ENCODE results near the gene WNT4.

Gene WNT4

DNA sequence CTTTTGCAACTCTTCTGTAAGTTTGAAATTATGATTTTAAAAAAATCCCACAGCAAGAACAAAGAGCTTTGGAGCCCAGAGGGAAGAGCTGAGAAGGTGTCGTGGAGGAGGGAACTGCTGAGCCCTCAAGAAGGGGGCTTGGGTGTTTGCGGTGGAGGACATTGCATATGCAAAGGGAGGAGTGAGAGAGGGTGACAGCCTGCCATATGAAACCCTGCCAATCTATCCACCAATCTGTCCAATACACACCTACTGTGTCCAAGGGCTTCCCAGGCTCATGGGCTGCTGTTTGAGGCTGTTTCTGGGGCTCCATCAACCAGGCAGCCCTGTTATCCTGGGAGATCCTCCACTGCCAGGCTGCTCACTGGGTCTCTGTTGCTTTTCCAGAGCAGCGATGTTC, 15.2 kb downstream of the WNT4 start:
- H3K4me3 ChIP-seq (ENCODE audit: low read depth, low read length), result no peak overlapping the region
- H3K9ac ChIP-seq (ENCODE audit: low read length), result no peak overlapping the region
- no peaks in the 10 kb centered on the region for H3K9me3 ChIP-seq (ENCODE audit: control insufficient read depth, insufficient read depth, low read depth, low read length)
- H3K27ac ChIP-seq (ENCODE audit: low read depth, low read length), result no peak overlapping the region
- peaks cover 5% of the 10 kb centered on the region; the same call in 1 of the 2 replicates for H3K4me1 ChIP-seq (ENCODE audit: control insufficient read depth, insufficient read depth, low read length)
- H3K27me3 ChIP-seq (ENCODE audit: control insufficient read depth, insufficient read depth, low read length), result no peaks in the 10 kb centered on the region
- H3K36me3 ChIP-seq (ENCODE audit: control insufficient read depth, insufficient read depth, low read length), result no peaks in the 10 kb centered on the region

DNA sequence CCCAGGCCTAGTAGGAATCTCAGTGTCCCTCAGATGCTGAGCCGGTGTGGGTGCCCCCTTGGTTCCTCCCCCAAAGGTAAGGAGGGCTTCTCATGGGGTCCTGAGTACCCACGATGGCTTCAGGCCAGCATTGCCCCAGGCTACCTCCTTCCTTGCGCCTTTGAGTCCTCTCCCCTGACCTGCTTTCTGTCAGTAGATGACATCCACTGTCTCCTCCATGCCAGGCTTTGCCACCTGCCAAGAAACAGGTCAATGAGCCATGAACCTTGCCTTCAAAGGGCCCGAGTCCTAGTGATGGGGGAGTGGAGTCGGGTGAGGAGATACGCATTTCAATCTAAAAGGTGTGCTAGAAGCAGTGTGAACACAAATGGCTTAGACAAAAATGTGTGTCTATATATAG, 15.6 kb downstream of the WNT4 start:
- Histone ChIP-seq H3K4me3 (ENCODE audit: low read depth, low read length) (no peak overlapping the region), H3K27ac (ENCODE audit: low read depth, low read length) (no peak overlapping the region), H3K36me3 (ENCODE audit: control insufficient read depth, insufficient read depth, low read length) (no peaks in the 10 kb centered on the region), H3K4me1 (ENCODE audit: control insufficient read depth, insufficient read depth, low read length) (peaks cover 10% of the 10 kb centered on the region), H3K9ac (ENCODE audit: low read length) (no peak overlapping the region), H3K27me3 (ENCODE audit: control insufficient read depth, insufficient read depth, low read length) (no peaks in the 10 kb centered on the region), H3K9me3 (ENCODE audit: control insufficient read depth, insufficient read depth, low read depth, low read length) (no peaks in the 10 kb centered on the region)

DNA sequence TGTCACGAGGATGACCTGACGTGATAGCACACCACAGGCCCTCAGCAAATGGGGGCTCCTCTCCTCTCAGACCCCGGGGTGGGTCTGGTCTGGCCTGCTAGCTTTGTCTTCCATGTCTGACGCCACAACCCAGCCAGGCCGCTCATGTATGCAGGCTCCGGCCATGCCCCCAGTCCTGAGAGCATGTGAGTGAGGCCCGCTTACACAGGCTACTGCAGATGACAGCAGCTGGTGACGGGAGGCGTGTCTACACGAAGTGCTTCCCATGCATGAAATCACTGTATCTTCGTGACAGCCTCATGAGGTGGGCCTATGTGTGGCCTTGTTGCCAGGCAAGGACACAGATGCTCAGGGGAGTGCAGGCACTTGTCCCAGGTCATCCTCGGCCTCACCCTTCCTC, 16.4 kb downstream of the WNT4 start:
- Histone ChIP-seq H3K4me1 (ENCODE audit: control insufficient read depth, insufficient read depth, low read length) (peaks cover 17% of the 10 kb centered on the region), H3K9me3 (ENCODE audit: control insufficient read depth, insufficient read depth, low read depth, low read length) (no peaks in the 10 kb centered on the region), H3K27ac (ENCODE audit: low read depth, low read length) (no peak overlapping the region), H3K36me3 (ENCODE audit: control insufficient read depth, insufficient read depth, low read length) (no peaks in the 10 kb centered on the region), H3K4me3 (ENCODE audit: low read depth, low read length) (no peak overlapping the region), H3K9ac (ENCODE audit: low read length) (no peak overlapping the region), H3K27me3 (ENCODE audit: control insufficient read depth, insufficient read depth, low read length) (no peaks in the 10 kb centered on the region)

DNA sequence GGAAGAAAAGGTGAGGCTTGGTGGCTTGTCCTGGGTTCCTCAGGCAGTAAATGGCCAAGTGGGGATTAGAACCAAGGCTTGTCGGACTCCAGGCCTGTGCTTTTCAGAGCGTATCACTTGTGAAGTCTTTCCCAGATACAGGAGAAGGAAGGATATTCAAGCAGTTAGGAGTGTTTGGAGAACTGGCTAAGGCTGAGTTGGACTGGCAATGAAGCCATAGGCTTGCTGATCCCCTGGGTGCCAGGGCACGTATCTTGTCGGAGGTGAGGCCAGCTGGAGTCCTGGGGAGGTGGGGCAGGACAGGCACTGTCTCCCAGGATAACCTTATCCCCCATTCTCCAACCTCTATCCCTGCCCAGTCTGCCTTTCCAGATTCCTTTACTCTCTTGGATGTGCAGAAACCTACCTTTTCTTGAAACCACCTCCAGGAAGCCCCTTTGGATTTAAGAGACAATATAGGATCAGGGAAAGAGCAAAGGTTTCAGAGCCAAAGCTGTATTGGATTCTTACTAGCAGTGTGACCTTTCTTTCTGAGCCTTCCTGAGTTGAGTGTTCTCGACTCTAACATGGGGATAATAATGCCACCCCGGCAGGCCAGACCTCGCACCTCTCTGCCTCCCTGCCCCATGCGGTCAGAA, 18.2 kb downstream of the WNT4 start:
- Histone ChIP-seq H3K4me3 (ENCODE audit: low read depth, low read length) (no peak overlapping the region), H3K9me3 (ENCODE audit: control insufficient read depth, insufficient read depth, low read depth, low read length) (no peaks in the 10 kb centered on the region), H3K4me1 (ENCODE audit: control insufficient read depth, insufficient read depth, low read length) (peaks cover 24% of the 10 kb centered on the region), H3K27me3 (ENCODE audit: control insufficient read depth, insufficient read depth, low read length) (no peaks in the 10 kb centered on the region), H3K36me3 (ENCODE audit: control insufficient read depth, insufficient read depth, low read length) (peaks cover 1% of the 10 kb centered on the region; the same call in 1 of the 2 replicates), H3K27ac (ENCODE audit: low read depth, low read length) (no peak overlapping the region), H3K9ac (ENCODE audit: low read length) (no peak overlapping the region)

- Histone ChIP-seq H3K4me3 (ENCODE audit: low read depth, low read length) (no peak overlapping the region), H3K9me3 (ENCODE audit: control insufficient read depth, insufficient read depth, low read depth, low read length) (no peaks in the 10 kb centered on the region), H3K27ac (ENCODE audit: low read depth, low read length) (no peak overlapping the region), H3K4me1 (ENCODE audit: control insufficient read depth, insufficient read depth, low read length) (peaks cover 24% of the 10 kb centered on the region), H3K36me3 (ENCODE audit: control insufficient read depth, insufficient read depth, low read length) (peaks cover 5% of the 10 kb centered on the region; the same call in 1 of the 2 replicates), H3K27me3 (ENCODE audit: control insufficient read depth, insufficient read depth, low read length) (no peaks in the 10 kb centered on the region), H3K9ac (ENCODE audit: low read length) (no peak overlapping the region)
These were observed 18.9 kb downstream of the WNT4 start for GRCh38 chr1:22123901-22124404.

DNA sequence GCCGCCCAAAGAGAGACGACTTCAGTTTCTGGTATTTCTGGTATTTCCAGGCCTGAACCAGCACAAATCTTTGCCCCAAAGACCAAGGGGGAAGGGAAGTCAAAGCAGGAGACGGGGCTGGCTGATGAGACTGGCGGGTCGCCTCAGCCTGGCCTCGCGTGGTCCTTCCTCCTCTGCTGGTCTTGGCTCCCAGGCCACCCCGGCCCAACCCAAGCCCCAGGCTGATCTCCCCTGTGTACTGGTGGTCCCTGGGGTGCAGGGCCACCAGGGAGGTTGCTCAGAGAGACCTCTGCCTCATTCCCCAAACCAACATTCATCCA, 19.9 kb downstream of the WNT4 start:
- Histone ChIP-seq H3K4me1 (ENCODE audit: control insufficient read depth, insufficient read depth, low read length) (peaks cover 24% of the 10 kb centered on the region), H3K9me3 (ENCODE audit: control insufficient read depth, insufficient read depth, low read depth, low read length) (no peaks in the 10 kb centered on the region), H3K27me3 (ENCODE audit: control insufficient read depth, insufficient read depth, low read length) (no peaks in the 10 kb centered on the region), H3K9ac (ENCODE audit: low read length) (no peak overlapping the region), H3K36me3 (ENCODE audit: control insufficient read depth, insufficient read depth, low read length) (peaks cover 5% of the 10 kb centered on the region; the same call in 1 of the 2 replicates), H3K4me3 (ENCODE audit: low read depth, low read length) (no peak overlapping the region), H3K27ac (ENCODE audit: low read depth, low read length) (no peak overlapping the region)

GRCh38 chr1:22122273-22123070, 20.4 kb downstream of the WNT4 start:
- no peak overlapping the region for H3K27ac ChIP-seq (ENCODE audit: low read depth, low read length)

DNA sequence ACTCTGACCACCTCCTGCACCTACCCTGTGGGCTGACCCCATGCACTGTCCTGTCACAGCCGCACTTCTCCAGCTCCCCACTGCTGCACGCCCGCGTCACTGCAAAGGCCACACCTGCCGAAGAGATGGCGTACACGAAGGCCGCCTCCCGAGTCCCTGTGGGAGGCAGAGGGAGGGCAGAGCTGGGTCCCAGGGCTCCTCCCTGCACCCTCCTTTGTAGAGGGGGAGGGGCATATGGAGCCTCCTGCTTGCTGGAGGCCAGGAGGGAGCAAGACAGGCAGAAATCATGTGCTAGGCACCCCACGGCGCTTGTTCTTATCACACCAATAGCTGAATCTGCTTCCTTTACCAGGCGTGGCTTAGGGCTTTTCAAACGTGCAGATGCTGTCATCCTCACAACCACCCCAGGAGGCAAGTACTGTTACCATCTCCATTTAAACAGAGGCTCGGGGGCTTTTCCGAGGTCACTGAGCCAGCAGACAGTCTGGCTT, 21.4 kb downstream of the WNT4 start:
- no peak overlapping the region for H3K4me3 ChIP-seq (ENCODE audit: low read depth, low read length)
- no peak overlapping the region for H3K9ac ChIP-seq (ENCODE audit: low read length)
- H3K27ac ChIP-seq (ENCODE audit: low read depth, low read length), result no peak overlapping the region
- peaks cover 24% of the 10 kb centered on the region for H3K4me1 ChIP-seq (ENCODE audit: control insufficient read depth, insufficient read depth, low read length)
- H3K27me3 ChIP-seq (ENCODE audit: control insufficient read depth, insufficient read depth, low read length), result no peaks in the 10 kb centered on the region
- H3K36me3 ChIP-seq (ENCODE audit: control insufficient read depth, insufficient read depth, low read length), result peaks cover 5% of the 10 kb centered on the region; the same call in 1 of the 2 replicates
- H3K9me3 ChIP-seq (ENCODE audit: control insufficient read depth, insufficient read depth, low read depth, low read length), result no peaks in the 10 kb centered on the region

More at GRCh38 chr1:22122273-22123070, 20.4 kb downstream of the WNT4 start:
- H3K9ac ChIP-seq (ENCODE audit: low read length), result no peak overlapping the region
- H3K9me3 ChIP-seq (ENCODE audit: control insufficient read depth, insufficient read depth, low read depth, low read length), result no peaks in the 10 kb centered on the region
- H3K27me3 ChIP-seq (ENCODE audit: control insufficient read depth, insufficient read depth, low read length), result no peaks in the 10 kb centered on the region
- peaks cover 24% of the 10 kb centered on the region for H3K4me1 ChIP-seq (ENCODE audit: control insufficient read depth, insufficient read depth, low read length)
- no peak overlapping the region for H3K4me3 ChIP-seq (ENCODE audit: low read depth, low read length)
- peaks cover 5% of the 10 kb centered on the region; the same call in 1 of the 2 replicates for H3K36me3 ChIP-seq (ENCODE audit: control insufficient read depth, insufficient read depth, low read length)

DNA sequence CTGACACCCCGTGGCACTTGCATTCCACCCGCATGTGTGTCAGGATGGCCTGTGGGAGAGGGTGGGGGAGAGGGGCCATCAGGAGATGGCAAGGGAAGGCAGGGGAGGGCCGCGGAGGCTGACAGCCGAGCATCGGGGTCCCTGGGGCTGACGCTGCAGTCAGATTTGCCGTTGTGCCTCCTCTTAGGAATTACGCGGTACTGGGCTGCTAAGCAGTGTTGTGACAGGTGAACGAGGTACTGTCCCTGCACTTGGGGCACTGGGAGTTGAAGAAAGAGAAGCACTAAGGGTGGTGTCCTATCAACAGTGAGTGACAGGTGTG, 22.5 kb downstream of the WNT4 start:
- Histone ChIP-seq H3K27ac (ENCODE audit: low read depth, low read length) (no peak overlapping the region), H3K27me3 (ENCODE audit: control insufficient read depth, insufficient read depth, low read length) (no peaks in the 10 kb centered on the region), H3K9ac (ENCODE audit: low read length) (no peak overlapping the region), H3K9me3 (ENCODE audit: control insufficient read depth, insufficient read depth, low read depth, low read length) (no peaks in the 10 kb centered on the region), H3K36me3 (ENCODE audit: control insufficient read depth, insufficient read depth, low read length) (peaks cover 5% of the 10 kb centered on the region; the same call in 1 of the 2 replicates), H3K4me1 (ENCODE audit: control insufficient read depth, insufficient read depth, low read length) (peaks cover 24% of the 10 kb centered on the region), H3K4me3 (ENCODE audit: low read depth, low read length) (no peak overlapping the region)

DNA sequence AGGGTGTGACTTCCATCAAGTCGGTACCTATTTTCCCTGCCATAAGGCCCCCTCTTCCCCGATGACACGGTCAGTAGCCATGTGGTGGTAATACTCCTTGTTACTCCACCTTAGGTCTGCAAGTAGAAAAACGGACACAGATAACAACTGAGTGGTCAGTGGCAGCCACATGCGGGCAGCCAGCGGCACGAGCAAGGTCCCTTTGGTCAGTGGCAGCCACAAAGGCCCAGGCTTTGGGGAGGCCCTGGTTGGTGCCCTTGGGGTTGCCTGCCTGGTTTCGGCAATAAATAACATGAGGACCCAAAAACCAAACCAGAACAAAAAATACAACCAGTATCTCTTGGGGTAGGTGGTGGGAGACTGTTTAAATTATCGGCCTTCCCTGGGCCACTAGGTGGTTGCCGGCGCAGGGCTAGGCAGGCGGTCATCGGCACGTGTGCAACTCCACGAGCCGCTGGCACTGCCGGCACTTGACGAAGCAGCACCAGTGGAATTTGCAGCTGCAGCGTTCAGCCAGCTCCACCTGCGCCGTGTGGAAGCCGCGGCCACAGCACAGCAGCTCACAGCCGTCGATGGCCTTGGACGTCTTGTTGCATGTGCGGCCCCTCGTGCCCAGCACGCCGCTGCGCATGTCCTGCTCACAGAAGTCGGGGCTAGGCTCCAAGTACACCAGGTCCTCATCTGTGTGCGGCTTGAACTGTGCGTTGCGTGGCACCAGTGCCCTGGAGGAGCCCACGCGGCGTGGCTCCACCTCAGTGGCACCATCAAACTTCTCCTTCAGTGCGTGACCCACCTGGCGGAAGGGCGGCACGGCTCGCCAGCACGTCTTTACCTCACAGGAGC, 23.1 kb downstream of the WNT4 start:
- Histone ChIP-seq H3K9ac (ENCODE audit: low read length) (no peak overlapping the region), H3K27ac (ENCODE audit: low read depth, low read length) (no peak overlapping the region), H3K36me3 (ENCODE audit: control insufficient read depth, insufficient read depth, low read length) (peaks cover 5% of the 10 kb centered on the region; the same call in 1 of the 2 replicates), H3K4me3 (ENCODE audit: low read depth, low read length) (no peak overlapping the region), H3K4me1 (ENCODE audit: control insufficient read depth, insufficient read depth, low read length) (peaks cover 29% of the 10 kb centered on the region), H3K9me3 (ENCODE audit: control insufficient read depth, insufficient read depth, low read depth, low read length) (no peaks in the 10 kb centered on the region), H3K27me3 (ENCODE audit: control insufficient read depth, insufficient read depth, low read length) (no peaks in the 10 kb centered on the region)

Data from HUES6 (cell line).